Colon (tissue), 2 donors: ENCODE results near the gene DPP6.

Source experiments
- FAIRE-seq: peaks from 2 replicates; lab custom pipeline; 2012; peaks lifted over from hg19 to GRCh38; lab: Jason Lieb, UNC
- donor health status: control.
- donor health status: control.

The DPP6 gene

GRCh38 chr7:154592388-154592787 lies 540.2 kb downstream of the DPP6 start:
- FAIRE-seq, result no peak

- FAIRE-seq, result no peak
Observed at GRCh38 chr7:154598396-154598795, 546.2 kb downstream of the DPP6 start.

GRCh38 chr7:154598864-154599263 lies 546.7 kb downstream of the DPP6 start:
- no peak for FAIRE-seq

GRCh38 chr7:154610903-154611302 lies 558.7 kb downstream of the DPP6 start:
- no peak for FAIRE-seq

GRCh38 chr7:154613811-154614210 lies 561.6 kb downstream of the DPP6 start:
- no peak for FAIRE-seq

- no peak for FAIRE-seq
Observed at GRCh38 chr7:154620141-154620755, 568.0 kb downstream of the DPP6 start.

GRCh38 chr7:154623399-154623798 lies 571.2 kb downstream of the DPP6 start:
- FAIRE-seq, result no peak

- no peak for FAIRE-seq
Observed at GRCh38 chr7:154627646-154628290, 575.6 kb downstream of the DPP6 start.

- FAIRE-seq, result no peak
Observed at GRCh38 chr7:154628556-154628955, 576.4 kb downstream of the DPP6 start.

GRCh38 chr7:154631162-154631561 lies 579.0 kb downstream of the DPP6 start:
- no peak for FAIRE-seq

GRCh38 chr7:154633641-154634040 lies 581.4 kb downstream of the DPP6 start:
- FAIRE-seq, result no peak

- no peak for FAIRE-seq
Observed at GRCh38 chr7:154638286-154638685, 586.1 kb downstream of the DPP6 start.

GRCh38 chr7:154640266-154640865 lies 588.2 kb downstream of the DPP6 start:
- no peak for FAIRE-seq

- FAIRE-seq, result no peak
Observed at GRCh38 chr7:154640917-154641316, 588.7 kb downstream of the DPP6 start.

GRCh38 chr7:154644366-154644765 lies 592.2 kb downstream of the DPP6 start:
- FAIRE-seq, result no peak

- no peak for FAIRE-seq
Observed at GRCh38 chr7:154646126-154647013, 594.2 kb downstream of the DPP6 start.

- no peak for FAIRE-seq
Observed at GRCh38 chr7:154647625-154648024, 595.4 kb downstream of the DPP6 start.

- no peak for FAIRE-seq
Observed at GRCh38 chr7:154649015-154649414, 596.8 kb downstream of the DPP6 start.

- FAIRE-seq, result no peak
Observed at GRCh38 chr7:154649434-154649833, 597.2 kb downstream of the DPP6 start.

- FAIRE-seq, result no peak
Observed at GRCh38 chr7:154650275-154650674, 598.1 kb downstream of the DPP6 start.

- no peak for FAIRE-seq
Observed at GRCh38 chr7:154651501-154651900, 599.3 kb downstream of the DPP6 start.

- no peak for FAIRE-seq
Observed at GRCh38 chr7:154652564-154652963, 600.4 kb downstream of the DPP6 start.

GRCh38 chr7:154653281-154653680 lies 601.1 kb downstream of the DPP6 start:
- FAIRE-seq, result no peak
